Endothelial cell of umbilical vein (primary cell): ENCODE measurements around the gene MRPL48. TPM values are rescaled to one million over a fixed set of nuclear protein-coding genes. Genes with fewer than 3 reads are reported as not detected.

ENCODE experiments used
- BruUV-seq: library from RNA; stranded (reverse); fragments of 400-500 nt; replicated peaks from 2 replicates; lab custom pipeline; 2021; lab: Mats Ljungman, UMichigan
- CTCF ChIA-PET: fragments of 300-600, 350-600 bp; sonication (Branson Sonifier 250); formaldehyde crosslinking; loops from one replicate; lab custom pipeline; 2021; ENCODE audit warnings: antibody characterized with exemption, inconsistent platforms; lab: Charles Lee
- POLR2A ChIA-PET: fragments of 300-600, 350-600 bp; sonication (Branson Sonifier 250); formaldehyde crosslinking; loops from one replicate; lab custom pipeline; 2021; ENCODE audit warnings: antibody characterized with exemption, inconsistent platforms; lab: Charles Lee
- DNase-seq: peaks from one replicate; pipeline ENCODE4 v3.0.0-alpha.2; 2011; ENCODE audit warnings: low read depth, low spot score
- FAIRE-seq: peaks from 2 replicates; lab custom pipeline; 2011; peaks lifted over from hg19 to GRCh38; lab: Jason Lieb, UNC
- H2AFZ ChIP-seq: 2 replicates; pipeline ENCODE4 v1.6.0; 2012; ENCODE audit warnings: low read depth, low read length, control low read depth, inconsistent platforms
- H3K27ac ChIP-seq: 2 replicates; pipeline ENCODE4 v1.5.1; 2011; ENCODE audit warnings: low read depth, mild to moderate bottlenecking, control low read depth, low read length, moderate library complexity; ENCODE audit not compliant: insufficient read depth
- H3K27me3 ChIP-seq, 2 experiments: 2 replicates each; pipeline versions ENCODE4 v1.6.0 to v1.6.1; 2011; ENCODE audit warnings: low read length in 2 of 2, mixed read lengths in 1 of 2; ENCODE audit not compliant: control insufficient read depth in 2 of 2, insufficient read depth in 2 of 2
- H3K36me3 ChIP-seq, 2 experiments: 2 replicates in 1 of 2; 3 replicates in 1 of 2; pipeline ENCODE4 v1.5.1; 2011; ENCODE audit warnings: low read length in 2 of 2, mild to moderate bottlenecking in 1 of 2, moderate library complexity in 1 of 2; ENCODE audit not compliant: control insufficient read depth in 2 of 2, insufficient read depth in 2 of 2; ENCODE audit errors: extremely low read depth in 1 of 2
- H3K4me1 ChIP-seq: 3 replicates; pipeline ENCODE4 v1.5.1; 2011; ENCODE audit warnings: mild to moderate bottlenecking, low read length; ENCODE audit not compliant: control insufficient read depth, insufficient read depth; ENCODE audit errors: extremely low read depth
- H3K4me2 ChIP-seq: 2 replicates; pipeline ENCODE4 v1.6.1; 2011; ENCODE audit warnings: low read length, control low read depth, mixed read lengths; ENCODE audit not compliant: insufficient read depth
- H3K4me3 ChIP-seq, 3 experiments: fragments of 200-600 bp in 1 of 3; sonication (generic), shearing (Covaris generic) in 1 of 3; replicated peaks in 1 of 3; 2 replicates each; pipeline ENCODE4 v1.5.1; 2011 to 2016; ENCODE audit warnings: control low read depth in 3 of 3, low read length in 3 of 3, mild to moderate bottlenecking in 2 of 3, inconsistent platforms in 1 of 3, low read depth in 1 of 3, moderate library complexity in 1 of 3; ENCODE audit not compliant: insufficient read depth in 1 of 3
- H3K79me2 ChIP-seq: 2 replicates; pipeline ENCODE4 v1.6.0; 2012; ENCODE audit warnings: low read length, inconsistent platforms; ENCODE audit not compliant: control insufficient read depth, insufficient read depth
- H3K9ac ChIP-seq: replicated peaks from 2 replicates; pipeline ENCODE3; 2011; ENCODE audit warnings: low read length, control low read depth; ENCODE audit not compliant: insufficient read depth; ENCODE audit errors: extremely low read depth
- H3K9me1 ChIP-seq: replicated peaks from 3 replicates; pipeline ENCODE4 v1.6.0; 2011; ENCODE audit warnings: mild to moderate bottlenecking, low read length; ENCODE audit not compliant: control insufficient read depth, insufficient read depth; ENCODE audit errors: extremely low read depth
- H3K9me3 ChIP-seq: replicated peaks from 2 replicates; pipeline ENCODE4 v1.5.1; 2012; ENCODE audit warnings: low read length, inconsistent platforms; ENCODE audit not compliant: control insufficient read depth, insufficient read depth
- H4K20me1 ChIP-seq: replicated peaks from 2 replicates; pipeline ENCODE3; 2011; ENCODE audit warnings: mild to moderate bottlenecking, low read length; ENCODE audit not compliant: control insufficient read depth, insufficient read depth; ENCODE audit errors: extremely low read depth
- CTCF ChIP-seq, 2 donors: IDR thresholded peaks; 1 replicate in 1 of 2; 2 replicates in 1 of 2; pipeline ENCODE4 v1.5.1; 2011; ENCODE audit warnings: low read length in 2 of 2, mild to moderate bottlenecking in 2 of 2, moderate library complexity in 2 of 2, control low read depth in 1 of 2, inconsistent platforms in 1 of 2, low read depth in 1 of 2; ENCODE audit not compliant: insufficient read depth in 1 of 2; ENCODE audit errors: extremely low read depth in 1 of 2
- EZH2 ChIP-seq: IDR thresholded peaks from 2 replicates; pipeline ENCODE4 v1.6.1; 2012; ENCODE audit warnings: borderline replicate concordance, low read depth, mild to moderate bottlenecking, moderate library complexity, low read length, inconsistent platforms; ENCODE audit not compliant: severe bottlenecking
- FOS ChIP-seq: IDR thresholded peaks from 2 replicates; pipeline ENCODE4 v1.6.1; 2011; ENCODE audit warnings: mild to moderate bottlenecking, low read length, moderate library complexity, borderline replicate concordance; ENCODE audit not compliant: insufficient read depth
- GATA2 ChIP-seq: IDR thresholded peaks from 2 replicates; pipeline ENCODE4 v1.7.0; 2011; ENCODE audit warnings: low read depth, mild to moderate bottlenecking, moderate library complexity, mixed read lengths, low read length; ENCODE audit not compliant: insufficient read length, insufficient read depth
- JUN ChIP-seq: IDR thresholded peaks from 2 replicates; pipeline ENCODE4 v1.6.1; 2011; ENCODE audit warnings: borderline replicate concordance, low read depth; ENCODE audit not compliant: insufficient read length, insufficient read depth
- MAX ChIP-seq: IDR thresholded peaks from 2 replicates; pipeline ENCODE4 v1.6.1; 2011; ENCODE audit not compliant: insufficient read depth, insufficient read length
- MYC ChIP-seq: IDR thresholded peaks from one replicate; pipeline ENCODE4 v1.6.1; 2011; ENCODE audit warnings: mild to moderate bottlenecking, low read depth, low read length
- POLR2A ChIP-seq: IDR thresholded peaks from 2 replicates; pipeline ENCODE4 v1.6.1; 2012; ENCODE audit warnings: low read depth, mild to moderate bottlenecking, control low read depth, low read length
- POLR2AphosphoS5 ChIP-seq: IDR thresholded peaks from 2 replicates; pipeline ENCODE4 v1.6.1; 2012; ENCODE audit warnings: low read depth, mild to moderate bottlenecking, control low read depth, low read length, moderate library complexity; ENCODE audit not compliant: insufficient read depth
- dilution Hi-C: fragments of 300-500 bp; cut with MboI; formaldehyde crosslinking; loops from one replicate; pipeline ENCODE4 v1.15.0; 2019; ENCODE audit warnings: low sequenced_read_pairs; ENCODE audit not compliant: extremely low pct_ligation_motif_present
- intact Hi-C: fragments of 100-400 bp; cut with micrococcal nuclease; formaldehyde crosslinking; loops from one replicate; pipeline ENCODE4 v1.10.0; 2022
- polyA plus RNA-seq, 4 experiments: library from polyadenylated mRNA; depleted of rRNA in 3 of 4; stranded (reverse) in 3 of 4; unstranded in 1 of 4; fragments of >200 nt; gene quantifications; 2 replicates each; pipeline versions ENCODE4 v1.2.1 to v1.2.3, GENCODE V29; 2011 to 2012; ENCODE audit warnings: missing spikeins in 1 of 4
- total RNA-seq: library from RNA; stranded (reverse); gene quantifications from 2 replicates; pipeline ENCODE4 v1.2.3, GENCODE V29; 2021

The MRPL48 gene
- total and polyA plus RNA-seq, 2 donors (not counting 3 experiments of a cell fraction or from before 2014, with no cell fraction given) = 25.0 to 38.3 TPM

GRCh38 chr11:73862986-73863385, 75.3 kb downstream of the MRPL48 start:
- CTCF ChIA-PET = no interaction called here
- DNase-seq (no peak), FAIRE-seq (no peak)
- dilution Hi-C loops (no loop called here), intact Hi-C loops (no loop called here)
- H3K9me3 ChIP-seq = no peaks in the 10 kb centered on the region
- no peak overlapping the region for H3K4me3 ChIP-seq
- POLR2A ChIA-PET = no interaction called here
- H3K27ac ChIP-seq = no peak overlapping the region
- no peak overlapping the region for H3K9ac ChIP-seq
- H3K36me3 ChIP-seq = peaks cover 2% of the 10 kb centered on the region in 2 experiments
- H2AFZ ChIP-seq = no peak overlapping the region
- no peaks in the 10 kb centered on the region for H3K27me3 ChIP-seq
- H3K79me2 ChIP-seq = no peaks in the 10 kb centered on the region
- no peak for TF ChIP-seq MYC
- no peak for TF ChIP-seq POLR2A
- no peak for TF ChIP-seq GATA2
- no peak for TF ChIP-seq POLR2AphosphoS5
- no peak for TF ChIP-seq JUN
- TF ChIP-seq MAX = no peak
- no peak for TF ChIP-seq FOS
- no peak for TF ChIP-seq CTCF (IDR thresholded peaks at IDR 0.05; ENCODE audit: extremely low read depth in 1 of 2, insufficient read depth in 1 of 2, low read depth in 1 of 2, low read length in 2 of 2)
- no peak for TF ChIP-seq EZH2
- no peaks in the 10 kb centered on the region for H3K9me1 ChIP-seq
- no TSS peak for BruUV-seq
- no peak overlapping the region for H3K4me2 ChIP-seq
- H4K20me1 ChIP-seq = no peaks in the 10 kb centered on the region
- peaks cover 11% of the 10 kb centered on the region for H3K4me1 ChIP-seq
